HCT116 (cell line): ENCODE measurements around the gene PRSS57. TPM values are rescaled to one million over a fixed set of nuclear protein-coding genes. Genes with fewer than 3 reads are reported as not detected.

ENCODE experiments used
- ATAC-seq: fragments of 200-7000 bp; cut with Tn5 transposase; 2 replicates; pipeline ENCODE4 v1.9.1; 2020; ENCODE audit warnings: mild to moderate bottlenecking, moderate library complexity
- BruUV-seq: library from RNA; stranded (reverse); fragments of 400-500 nt; replicated peaks from 2 replicates; lab custom pipeline; 2021; lab: Mats Ljungman, UMichigan
- CTCF ChIA-PET: fragments of 300-600 bp; sonication (Branson Sonifier 250); formaldehyde crosslinking; loops from one replicate; lab custom pipeline; 2021; ENCODE audit warnings: antibody characterized with exemption; lab: Charles Lee
- POLR2A ChIA-PET: fragments of 300-600, 350-600 bp; sonication (Branson Sonifier 250); formaldehyde crosslinking; loops from one replicate; lab custom pipeline; 2021; ENCODE audit warnings: antibody characterized with exemption; lab: Charles Lee
- RAD21 ChIA-PET, 2 experiments: fragments of 300-600 bp; sonication (Branson Sonifier 250); formaldehyde crosslinking; loops; one replicate each; lab custom pipeline; 2023; ENCODE audit warnings: low total read pairs in 2 of 2; ENCODE audit not compliant: uncharacterized antibody in 2 of 2, unreplicated experiment in 2 of 2, low non-redundant PET in 1 of 2; lab: Charles Lee
- DNase-seq: peaks from one replicate; pipeline ENCODE4 v3.0.0-alpha.2; 2010; ENCODE audit warnings: low read depth, low spot score
- H2AFZ ChIP-seq: fragments of 200-600 bp; shearing (Covaris generic), sonication (generic); 2 replicates; pipeline ENCODE4 v1.6.1; 2017; ENCODE audit warnings: low read depth, mixed run types, mixed read lengths, antibody characterized with exemption, low read length; ENCODE audit not compliant: poor library complexity, severe bottlenecking
- H3K27ac ChIP-seq: 2 replicates; pipeline ENCODE4 v1.5.1; 2012; ENCODE audit warnings: low read depth, low read length
- H3K27me3 ChIP-seq: fragments of 200-600 bp; sonication (generic); 2 replicates; pipeline ENCODE4 v1.6.1; 2016; ENCODE audit warnings: mixed run types, low read length, mixed read lengths; ENCODE audit not compliant: insufficient read depth
- H3K36me3 ChIP-seq, 2 experiments: fragments of 200-500 bp in 1 of 2; fragments of 200-600 bp in 1 of 2; sonication (Bioruptor generic) in 1 of 2; sonication (generic) in 1 of 2; 2 replicates each; pipeline versions ENCODE4 v1.5.1 to v1.6.1; 2014 to 2016; ENCODE audit warnings: low read length in 2 of 2, inconsistent platforms in 1 of 2, mixed read lengths in 1 of 2, mixed run types in 1 of 2; ENCODE audit not compliant: insufficient read depth in 2 of 2, control insufficient read depth in 1 of 2
- H3K4me1 ChIP-seq, 2 experiments: fragments of 200-600 bp in 1 of 2; sonication (generic) in 1 of 2; 2 replicates each; pipeline versions ENCODE4 v1.5.1 to v1.6.1; 2012 to 2017; ENCODE audit warnings: low read length in 2 of 2, inconsistent platforms in 1 of 2, mild to moderate bottlenecking in 1 of 2, mixed read lengths in 1 of 2, mixed run types in 1 of 2, moderate library complexity in 1 of 2; ENCODE audit not compliant: insufficient read depth in 2 of 2, control insufficient read depth in 1 of 2
- H3K4me2 ChIP-seq: fragments of 200-600 bp; sonication (generic); 2 replicates; pipeline ENCODE4 v1.6.1; 2017; ENCODE audit warnings: mixed run types, low read length, mixed read lengths
- H3K4me3 ChIP-seq, 2 experiments: fragments of 200-600 bp in 1 of 2; sonication (generic) in 1 of 2; replicated peaks in 1 of 2; 2 replicates each; pipeline ENCODE4 v1.5.1; 2011 to 2016; ENCODE audit warnings: low read length in 2 of 2, control low read depth in 1 of 2, low read depth in 1 of 2, mild to moderate bottlenecking in 1 of 2, mixed read lengths in 1 of 2, mixed run types in 1 of 2
- H3K79me2 ChIP-seq: fragments of 200-600 bp; sonication (generic); 2 replicates; pipeline ENCODE4 v1.6.1; 2017; ENCODE audit warnings: mild to moderate bottlenecking, mixed run types, low read length, moderate library complexity, mixed read lengths; ENCODE audit not compliant: insufficient read depth
- H3K9ac ChIP-seq: fragments of 200-600 bp; sonication (generic); 2 replicates; pipeline ENCODE4 v1.6.1; 2016; ENCODE audit warnings: low read length, mixed read lengths
- H3K9me2 ChIP-seq: fragments of 200-600 bp; sonication (generic), shearing (Covaris generic); 2 replicates; pipeline ENCODE4 v1.6.1; 2017; ENCODE audit warnings: mixed run types, mild to moderate bottlenecking, moderate library complexity; ENCODE audit not compliant: insufficient read depth
- H3K9me3 ChIP-seq, 2 experiments: fragments of 200-500 bp in 1 of 2; fragments of 200-600 bp in 1 of 2; sonication (Bioruptor generic) in 1 of 2; sonication (generic) in 1 of 2; 2 replicates each; pipeline ENCODE4 v1.6.1; 2014 to 2017; ENCODE audit warnings: low read length in 2 of 2, mixed read lengths in 2 of 2, inconsistent platforms in 1 of 2, low read depth in 1 of 2, mild to moderate bottlenecking in 1 of 2, mixed run types in 1 of 2, moderate library complexity in 1 of 2; ENCODE audit not compliant: control insufficient read depth in 1 of 2, insufficient read depth in 1 of 2
- H4K20me1 ChIP-seq: fragments of 200-600 bp; sonication (generic), shearing (Covaris generic); 2 replicates; pipeline ENCODE4 v1.6.1; 2017; ENCODE audit warnings: mixed run types, mild to moderate bottlenecking, moderate library complexity; ENCODE audit not compliant: insufficient read depth
- CBX3 ChIP-seq: IDR thresholded peaks from 2 replicates; pipeline ENCODE4 v1.6.1; 2012; ENCODE audit warnings: low read depth
- CEBPB ChIP-seq: IDR thresholded peaks from 2 replicates; pipeline ENCODE4 v1.6.1; 2012; ENCODE audit warnings: low read depth
- CTCF ChIP-seq, 3 experiments: fragments of 200-600 bp in 1 of 3; sonication (generic) in 1 of 3; IDR thresholded peaks in 2 of 3; conservative IDR thresholded peaks in 1 of 3; 2 replicates each; pipeline ENCODE4 v1.5.1; 2012 to 2017; ENCODE audit warnings: low read depth in 2 of 3, low read length in 2 of 3, antibody characterized with exemption in 1 of 3, borderline replicate concordance in 1 of 3, control low read depth in 1 of 3, mild to moderate bottlenecking in 1 of 3, mixed read lengths in 1 of 3, mixed run types in 1 of 3, moderate library complexity in 1 of 3; ENCODE audit not compliant: insufficient read depth in 1 of 3
- ELF1 ChIP-seq: IDR thresholded peaks from 2 replicates; pipeline ENCODE4 v1.6.1; 2012; ENCODE audit warnings: low read depth, borderline replicate concordance
- FOSL1 ChIP-seq: IDR thresholded peaks from 2 replicates; pipeline ENCODE4 v1.6.1; 2012; ENCODE audit warnings: low read depth
- POLR2A ChIP-seq: IDR thresholded peaks from 2 replicates; pipeline ENCODE4 v1.7.0; 2011; ENCODE audit warnings: borderline replicate concordance; ENCODE audit not compliant: insufficient read depth, insufficient read length; ENCODE audit errors: extremely low read depth
- SIN3A ChIP-seq: IDR thresholded peaks from 2 replicates; pipeline ENCODE4 v1.6.1; 2012; ENCODE audit warnings: low read depth
- SRF ChIP-seq: IDR thresholded peaks from 2 replicates; pipeline ENCODE4 v1.6.1; 2012; ENCODE audit warnings: low read depth
- TCF7L2 ChIP-seq: IDR thresholded peaks from 2 replicates; pipeline ENCODE4 v1.7.0; 2011; ENCODE audit warnings: borderline replicate concordance, inconsistent platforms; ENCODE audit not compliant: insufficient read depth, insufficient read length; ENCODE audit errors: extremely low read depth
- YY1 ChIP-seq: IDR thresholded peaks from 2 replicates; pipeline ENCODE4 v1.6.1; 2011; ENCODE audit warnings: low read length, low read depth, moderate library complexity, mild to moderate bottlenecking; ENCODE audit not compliant: insufficient replicate concordance; ENCODE audit errors: extremely low read depth
- ZBTB33 ChIP-seq: IDR thresholded peaks from 2 replicates; pipeline ENCODE4 v1.6.1; 2011; ENCODE audit warnings: mild to moderate bottlenecking, low read length, moderate library complexity; ENCODE audit not compliant: insufficient replicate concordance; ENCODE audit errors: extremely low read depth
- ZFX ChIP-seq: fragments of 450-650 bp; IDR thresholded peaks from 2 replicates; pipeline ENCODE4 v1.6.1; 2017
- intact Hi-C: fragments of 100-400 bp; cut with micrococcal nuclease; formaldehyde crosslinking; loops from 2 replicates; pipeline ENCODE4 v1.10.0; 2022
- total RNA-seq: library from RNA; stranded (reverse); gene quantifications from one replicate; pipeline ENCODE4 v1.2.1, GENCODE V29; 2021; ENCODE audit not compliant: unreplicated experiment
- TF ChIP-seq, protein P1 (sequence below): IDR thresholded peaks from 2 replicates; pipeline ENCODE4 v1.6.1; 2012

PRSS57 gene
- total RNA-seq, 1 experiment from 2014 or later: not detected

- Histone ChIP-seq H3K4me2 (no peak overlapping the region), H3K9me3 (no peaks in the 10 kb centered on the region), H3K27ac (no peak overlapping the region), H3K27me3 (no peaks in the 10 kb centered on the region), H3K4me3 (no peak overlapping the region), H3K9ac (no peak overlapping the region), H3K9me2 (no peaks in the 10 kb centered on the region), H2AFZ (no peak overlapping the region), H3K4me1 (peaks cover 11 to 14% of the 10 kb centered on the region in 2 experiments), H3K79me2 (no peaks in the 10 kb centered on the region), H3K36me3 (no peaks in the 10 kb centered on the region; a peak in 1 of 4 replicates), H4K20me1 (no peaks in the 10 kb centered on the region)
- intact Hi-C loops: no loop called here
- ChIA-PET CTCF (interaction anchor here (1.7 kb wide), 1 partner anchor 11 kb away, joined by 4 read pairs; no protein-coding TSS in a partner anchor), RAD21 (no interaction called here), POLR2A (interaction anchor here (1.2 kb wide), 1 partner anchor 42 kb away, joined by 5 read pairs; no protein-coding TSS in a partner anchor)
- no peak for ATAC-seq
- TF ChIP-seq CEBPB (no peak), ZBTB33 (no peak), SRF (no peak), TCF7L2 (no peak), ELF1 (no peak), FOSL1 (no peak), ZFX (no peak), SIN3A (no peak), CTCF (IDR thresholded peaks at IDR 0.05 in 2 of 3, conservative IDR thresholded peaks at IDR 0.05 in 1 of 3; ENCODE audit: borderline replicate concordance in 1 of 3, insufficient read depth in 1 of 3, low read depth in 2 of 3, low read length in 2 of 3) (no peak), POLR2A (no peak), CBX3 (no peak), YY1 (no peak)
- TF ChIP-seq, protein P1, sequence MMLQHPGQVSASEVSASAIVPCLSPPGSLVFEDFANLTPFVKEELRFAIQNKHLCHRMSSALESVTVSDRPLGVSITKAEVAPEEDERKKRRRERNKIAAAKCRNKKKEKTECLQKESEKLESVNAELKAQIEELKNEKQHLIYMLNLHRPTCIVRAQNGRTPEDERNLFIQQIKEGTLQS: no peak
- no TSS peak for BruUV-seq
- no peak for DNase-seq
Observed at GRCh38 chr19:723247-723646, 28.0 kb upstream of the PRSS57 start.
